ENCODE measurements around the gene CTXN2.

GRCh38 chr15:48176957-48177356, 14.5 kb upstream of the CTXN2 start:
- TF ChIP-seq MAZ (IDR thresholded peaks at IDR 0.05; ENCODE audit: borderline replicate concordance, low read depth, low read length) (no peak), CTCF (conservative IDR thresholded peaks at IDR 0.05; ENCODE audit: low read depth, low read length) (no peak), POLR2A (IDR thresholded peaks at IDR 0.05; ENCODE audit: low read depth, low read length) (no peak), RAD21 (IDR thresholded peaks at IDR 0.05; ENCODE audit: low read length) (no peak), RFX5 (IDR thresholded peaks at IDR 0.05; ENCODE audit: low read depth, low read length) (no peak), MXI1 (IDR thresholded peaks at IDR 0.05; ENCODE audit: borderline replicate concordance, low read depth, low read length) (no peak), SMC3 (IDR thresholded peaks at IDR 0.05; ENCODE audit: low read depth, low read length) (no peak), MAFK (IDR thresholded peaks at IDR 0.05; ENCODE audit: low read depth, low read length) (no peak), FOS (IDR thresholded peaks at IDR 0.05; ENCODE audit: low read depth, low read length) (no peak)
- TF ChIP-seq, protein P1, sequence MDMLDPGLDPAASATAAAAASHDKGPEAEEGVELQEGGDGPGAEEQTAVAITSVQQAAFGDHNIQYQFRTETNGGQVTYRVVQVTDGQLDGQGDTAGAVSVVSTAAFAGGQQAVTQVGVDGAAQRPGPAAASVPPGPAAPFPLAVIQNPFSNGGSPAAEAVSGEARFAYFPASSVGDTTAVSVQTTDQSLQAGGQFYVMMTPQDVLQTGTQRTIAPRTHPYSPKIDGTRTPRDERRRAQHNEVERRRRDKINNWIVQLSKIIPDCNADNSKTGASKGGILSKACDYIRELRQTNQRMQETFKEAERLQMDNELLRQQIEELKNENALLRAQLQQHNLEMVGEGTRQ (IDR thresholded peaks at IDR 0.05; ENCODE audit: low read depth, low read length): no peak

Data from IMR-90 (cell line).